ENCODE results near the gene NLGN1.

GRCh38 chr3:173913397-173913796 is 515.9 kb downstream of the NLGN1 start:
- TF ChIP-seq, protein P1, sequence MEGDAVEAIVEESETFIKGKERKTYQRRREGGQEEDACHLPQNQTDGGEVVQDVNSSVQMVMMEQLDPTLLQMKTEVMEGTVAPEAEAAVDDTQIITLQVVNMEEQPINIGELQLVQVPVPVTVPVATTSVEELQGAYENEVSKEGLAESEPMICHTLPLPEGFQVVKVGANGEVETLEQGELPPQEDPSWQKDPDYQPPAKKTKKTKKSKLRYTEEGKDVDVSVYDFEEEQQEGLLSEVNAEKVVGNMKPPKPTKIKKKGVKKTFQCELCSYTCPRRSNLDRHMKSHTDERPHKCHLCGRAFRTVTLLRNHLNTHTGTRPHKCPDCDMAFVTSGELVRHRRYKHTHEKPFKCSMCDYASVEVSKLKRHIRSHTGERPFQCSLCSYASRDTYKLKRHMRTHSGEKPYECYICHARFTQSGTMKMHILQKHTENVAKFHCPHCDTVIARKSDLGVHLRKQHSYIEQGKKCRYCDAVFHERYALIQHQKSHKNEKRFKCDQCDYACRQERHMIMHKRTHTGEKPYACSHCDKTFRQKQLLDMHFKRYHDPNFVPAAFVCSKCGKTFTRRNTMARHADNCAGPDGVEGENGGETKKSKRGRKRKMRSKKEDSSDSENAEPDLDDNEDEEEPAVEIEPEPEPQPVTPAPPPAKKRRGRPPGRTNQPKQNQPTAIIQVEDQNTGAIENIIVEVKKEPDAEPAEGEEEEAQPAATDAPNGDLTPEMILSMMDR (IDR thresholded peaks at IDR 0.05; ENCODE audit: control extremely low read depth in 1 of 3, insufficient read depth in 1 of 3, low read depth in 1 of 3, low read length in 3 of 3) = no peak
- TF ChIP-seq CHD2 (IDR thresholded peaks at IDR 0.05; ENCODE audit: low read length) (no peak), POLR2AphosphoS5 (IDR thresholded peaks at IDR 0.05; ENCODE audit: low read depth, low read length) (no peak), EZH2 (IDR thresholded peaks at IDR 0.05; ENCODE audit: low read depth, low read length, severe bottlenecking) (no peak), CEBPB (IDR thresholded peaks at IDR 0.05; ENCODE audit: low read depth, low read length) (no peak), TAF1 (IDR thresholded peaks at IDR 0.05; ENCODE audit: low read depth, low read length) (no peak), SIX5 (IDR thresholded peaks at IDR 0.05; ENCODE audit: low read depth, low read length) (no peak), GABPA (IDR thresholded peaks at IDR 0.05; ENCODE audit: borderline replicate concordance, insufficient read depth, low read length) (no peak), POLR2A (IDR thresholded peaks at IDR 0.05; ENCODE audit: control extremely low read depth in 1 of 2, low read depth in 2 of 2, low read length in 2 of 2) (no peak), SIN3A (conservative IDR thresholded peaks at IDR 0.05 in 1 of 2, IDR thresholded peaks at IDR 0.05 in 1 of 2; ENCODE audit: low read depth in 1 of 2, low read length in 2 of 2) (no peak), BRCA1 (IDR thresholded peaks at IDR 0.05; ENCODE audit: low read depth, low read length) (no peak), TCF12 (IDR thresholded peaks at IDR 0.05; ENCODE audit: low read depth, low read length) (no peak), EP300 (IDR thresholded peaks at IDR 0.05; ENCODE audit: borderline replicate concordance in 1 of 2, low read depth in 2 of 2, low read length in 2 of 2) (no peak)
